GM18505 (cell line): ENCODE results near the gene UPF1.

ENCODE experiments used
- ATAC-seq: cut with Tn5 transposase; IDR thresholded peaks from one replicate; pipeline ENCODE4 v1.9.1; 2021; ENCODE audit not compliant: unreplicated experiment
- POLR2A ChIP-seq: IDR thresholded peaks from 4 replicates; pipeline ENCODE4 v1.6.1; 2011; ENCODE audit warnings: borderline replicate concordance; ENCODE audit not compliant: insufficient read depth, insufficient read length; ENCODE audit errors: extremely low read depth

UPF1 gene

DNA sequence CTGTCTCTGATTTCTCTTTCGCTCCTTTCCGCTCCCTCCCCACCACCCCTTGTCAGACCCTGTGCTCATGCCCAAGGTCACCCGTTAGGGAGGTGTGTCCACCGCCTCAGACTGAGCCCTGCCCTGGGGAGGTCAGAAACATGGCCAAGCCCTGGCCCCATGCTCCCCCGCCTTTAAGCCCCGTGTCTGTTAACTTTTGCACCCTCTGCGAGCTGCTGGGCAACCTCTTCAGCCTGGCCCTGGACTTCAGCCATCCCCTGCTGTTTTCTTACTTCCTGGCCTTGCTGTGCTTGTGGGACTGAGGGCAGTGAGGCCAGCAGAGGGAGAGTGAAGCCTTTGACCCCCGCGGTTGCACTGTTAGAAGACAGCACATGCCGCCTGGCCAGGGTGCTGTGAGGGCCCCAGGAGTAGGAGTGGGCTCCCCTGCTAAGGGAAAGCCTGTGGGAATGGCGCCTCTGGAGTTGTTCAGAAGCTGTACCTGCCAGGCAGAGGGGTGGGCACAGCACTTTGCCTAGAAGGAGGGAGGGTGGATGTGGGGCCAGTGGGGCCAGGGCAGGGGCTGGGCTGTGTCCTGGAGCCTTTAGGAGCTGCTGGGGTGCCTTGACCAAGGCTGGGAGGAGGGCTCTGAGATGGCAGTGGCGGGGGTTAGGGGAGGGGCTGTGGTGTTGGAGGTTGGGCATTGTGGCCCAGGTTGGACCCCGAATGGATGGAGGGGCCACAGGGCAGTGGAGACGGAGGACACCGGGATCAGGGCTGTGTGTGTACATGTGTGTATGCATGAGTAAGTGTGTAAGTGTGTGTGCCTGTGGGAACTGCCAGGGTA lies 7.9 kb downstream of the UPF1 start:
- no peak for TF ChIP-seq POLR2A
- ATAC-seq, result no peak

GRCh38 chr19:18840288-18841267 lies 8.8 kb downstream of the UPF1 start:
- TF ChIP-seq POLR2A, result no peak
- no peak for ATAC-seq

GRCh38 chr19:18841400-18841799 lies 9.6 kb downstream of the UPF1 start:
- no peak for ATAC-seq
- no peak for TF ChIP-seq POLR2A

GRCh38 chr19:18842166-18842565 lies 10.4 kb downstream of the UPF1 start:
- no peak for TF ChIP-seq POLR2A
- ATAC-seq, result no peak

DNA sequence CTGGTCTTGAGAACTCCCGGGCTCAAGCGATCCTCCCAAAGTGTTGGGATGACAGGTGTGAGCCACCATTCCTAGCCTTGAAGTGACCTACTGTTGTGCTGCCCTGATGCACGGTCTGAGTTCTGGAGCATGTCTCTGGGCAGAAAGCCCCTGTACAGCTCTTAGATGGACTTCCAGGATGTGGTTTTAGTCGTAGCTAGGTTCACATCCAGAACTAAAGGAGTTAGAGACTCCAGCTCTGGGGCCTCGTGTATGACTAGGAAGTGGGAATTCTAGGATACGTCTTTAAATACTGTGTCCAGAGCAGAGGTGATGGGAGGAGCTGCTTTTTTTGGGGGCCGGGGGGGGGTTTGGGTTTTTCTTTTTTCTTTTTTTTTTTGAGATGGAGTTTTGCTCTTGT lies 12.2 kb downstream of the UPF1 start:
- TF ChIP-seq POLR2A, result no peak
- ATAC-seq, result no peak

- ATAC-seq, result no peak
These were observed 13.1 kb downstream of the UPF1 start for GRCh38 chr19:18844806-18845329.

DNA sequence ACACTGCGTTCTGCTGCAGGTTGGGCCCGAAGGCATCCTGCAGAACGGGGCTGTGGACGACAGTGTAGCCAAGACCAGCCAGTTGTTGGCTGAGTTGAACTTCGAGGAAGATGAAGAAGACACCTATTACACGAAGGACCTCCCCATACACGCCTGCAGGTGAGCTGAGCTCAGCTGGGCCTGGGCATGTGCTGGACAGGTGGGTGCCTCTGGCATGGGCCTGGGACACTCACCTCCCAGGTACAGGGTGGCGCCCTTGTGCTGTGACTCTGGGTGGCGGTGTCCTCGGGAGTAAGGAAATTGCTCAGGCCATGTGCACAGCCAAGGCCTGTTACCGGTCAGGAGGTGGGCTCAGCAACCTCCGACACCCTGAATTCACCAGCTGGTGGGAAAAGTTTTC lies 14.2 kb downstream of the UPF1 start:
- TF ChIP-seq POLR2A, result no peak
- no peak for ATAC-seq

More at GRCh38 chr19:18844806-18845329, 13.1 kb downstream of the UPF1 start:
- no peak for TF ChIP-seq POLR2A

DNA sequence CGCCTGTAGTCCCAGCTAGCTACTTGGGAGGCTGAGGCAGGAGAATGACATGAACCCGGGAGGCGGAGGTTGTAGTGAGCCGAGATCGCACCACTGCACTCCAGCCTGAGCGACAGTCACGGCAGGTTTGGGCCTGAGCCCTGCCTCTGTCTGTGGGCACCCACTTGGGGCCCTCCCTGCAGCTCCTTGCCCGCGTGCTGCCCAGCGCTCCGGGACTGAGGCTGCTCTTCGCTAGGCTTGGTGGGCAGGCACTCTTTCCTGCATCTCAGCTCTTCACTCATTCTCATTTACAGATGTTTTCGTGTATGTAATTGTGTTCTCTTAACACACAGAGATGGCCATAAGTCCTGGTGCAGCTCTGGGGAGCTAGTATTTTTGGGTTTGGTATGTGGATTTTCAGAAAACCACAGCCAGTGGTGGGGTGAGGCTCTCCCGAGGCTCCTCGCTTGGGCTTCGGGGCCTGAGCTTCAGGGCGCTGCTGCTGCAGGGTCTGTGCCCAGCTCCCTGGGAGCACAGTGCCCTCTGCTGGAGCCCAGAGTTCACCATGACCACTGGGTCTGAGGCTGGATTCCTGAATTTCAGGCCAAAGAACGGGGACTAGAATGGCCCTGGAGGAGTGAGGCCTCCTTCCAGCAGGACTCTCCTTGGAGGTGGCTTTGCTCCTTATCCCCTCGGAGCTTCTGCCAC lies 15.2 kb downstream of the UPF1 start:
- ATAC-seq, result no peak
- no peak for TF ChIP-seq POLR2A

- ATAC-seq, result no peak
- TF ChIP-seq POLR2A, result no peak
These were observed 16.0 kb downstream of the UPF1 start for GRCh38 chr19:18847549-18848463.

DNA sequence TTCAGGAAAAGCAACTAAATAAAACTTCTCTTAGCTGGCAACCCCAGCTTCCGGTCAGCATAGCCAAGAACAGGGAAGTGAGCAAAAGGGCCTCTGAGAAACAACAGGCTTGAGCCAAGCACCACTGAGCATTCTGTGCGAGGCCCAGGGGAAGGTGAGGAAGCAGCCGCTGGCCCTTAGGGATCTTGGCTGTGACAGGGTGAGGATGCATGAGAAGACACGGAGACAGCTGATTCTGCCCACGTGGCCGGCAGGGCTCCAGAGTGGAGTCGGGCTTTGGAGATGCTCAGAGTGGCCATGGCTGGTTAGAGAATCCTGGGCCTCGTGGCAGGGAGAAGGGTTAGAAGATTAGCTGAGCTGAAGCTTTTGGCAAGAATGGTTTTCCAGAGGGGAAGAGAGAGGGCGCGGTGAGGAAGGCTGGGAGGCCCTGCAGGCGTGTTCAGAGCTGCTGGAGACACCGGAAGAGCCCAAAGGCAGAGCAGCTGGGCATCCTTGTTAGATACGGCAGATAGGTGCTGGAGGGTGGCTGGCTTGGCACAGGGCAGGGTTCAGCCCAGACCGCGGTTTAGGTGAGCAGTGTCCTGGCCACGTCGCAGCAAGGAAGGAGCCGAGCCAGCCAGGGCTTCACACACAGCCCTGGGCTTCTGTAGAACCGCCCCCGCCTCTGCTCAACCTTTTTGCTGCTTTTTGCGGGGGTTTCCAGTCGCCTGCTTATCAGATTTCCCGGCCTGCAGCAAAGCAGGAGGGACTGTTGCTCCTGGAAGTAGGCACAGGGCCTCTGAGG lies 17.3 kb downstream of the UPF1 start:
- no peak for TF ChIP-seq POLR2A
- no peak for ATAC-seq

- ATAC-seq, result no peak
- no peak for TF ChIP-seq POLR2A
These were observed 18.2 kb downstream of the UPF1 start for GRCh38 chr19:18849838-18850400.
